Measurements from ENCODE around the gene PEAK3. TPM values are rescaled to one million over a fixed set of nuclear protein-coding genes. Genes with fewer than 3 reads are reported as not detected.

Gene PEAK3
- total and polyA plus RNA-seq, 12 donors, result 0.05 to 3.2 (median 1.2) TPM; not detected in 1

DNA sequence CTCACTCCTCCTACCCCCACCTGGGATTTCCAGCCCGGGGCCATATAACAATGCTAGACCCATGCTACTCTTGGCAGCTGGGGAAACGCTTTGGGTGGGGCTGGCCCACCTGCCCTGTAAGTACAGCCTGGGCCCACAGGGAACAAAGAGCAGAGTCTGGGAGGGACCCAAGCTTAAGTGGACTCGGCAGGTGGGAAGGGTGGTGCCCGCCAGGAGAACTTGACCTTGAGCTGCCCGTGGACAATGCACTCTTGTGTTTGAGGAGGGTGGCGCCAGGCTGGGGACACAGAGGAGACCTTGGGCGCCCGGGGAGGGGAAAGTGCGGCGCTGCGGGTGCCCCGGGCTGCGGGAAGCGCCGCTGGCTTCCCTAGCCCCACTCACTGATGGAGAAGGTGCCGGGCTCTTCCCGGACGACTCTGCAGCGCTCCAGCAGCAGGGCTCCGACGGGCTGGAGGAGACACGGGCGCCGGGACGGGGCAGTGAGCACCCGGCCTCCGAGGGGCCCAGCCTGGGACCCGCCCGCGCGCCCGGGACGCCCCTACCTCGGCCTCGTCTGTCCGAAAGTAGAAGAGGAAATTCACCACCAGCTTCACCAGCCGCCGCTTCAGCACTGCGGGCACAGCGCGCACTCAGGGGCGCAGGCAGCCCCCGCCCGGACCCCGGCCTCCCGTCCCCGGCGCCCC lies 46.5 kb downstream of the PEAK3 start:
- peaks cover 35 to 67% of the 10 kb centered on the region in 2 donors for H3K4me1 ChIP-seq (replicated peaks in 1 of 2)
- no peaks in the 10 kb centered on the region for H3K27me3 ChIP-seq
- peak overlapping the region; percentile 94 to 100 (median 95) for H3K27ac ChIP-seq

DNA sequence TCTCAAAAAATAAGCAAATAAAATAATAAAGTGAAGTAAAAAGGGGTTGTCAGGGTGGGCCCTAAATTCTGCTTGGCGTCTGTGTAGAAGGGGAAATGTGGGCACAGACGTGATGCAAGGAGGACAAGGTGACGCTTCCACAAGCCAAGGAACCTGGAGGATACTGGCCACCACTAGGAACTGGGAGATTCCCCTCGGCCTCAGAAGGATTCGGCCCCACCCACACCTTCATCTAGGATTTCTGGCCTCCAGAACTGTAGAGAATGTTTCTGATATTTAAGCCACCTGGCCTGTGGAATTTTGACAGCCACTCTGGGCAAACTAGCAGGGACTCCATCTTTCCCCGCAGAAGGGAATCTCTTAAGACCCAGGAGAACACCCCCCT lies 47.0 kb downstream of the PEAK3 start:
- Histone ChIP-seq H3K4me1 (replicated peaks in 1 of 2) (peaks cover 33 to 62% of the 10 kb centered on the region in 2 donors), H3K27ac (peak overlapping the region in 3 of 5 donors; percentile 95 to 100 (median 99)), H3K27me3 (no peaks in the 10 kb centered on the region), H3K9me3 (replicated peaks in 1 of 3) (no peaks in the 10 kb centered on the region), H3K4me3 (peak overlapping the region in 2 of 4 donors; percentile 61 to 87), H3K36me3 (replicated peaks in 1 of 2) (peaks cover 0 to 19% of the 10 kb centered on the region in 2 donors)
- TF ChIP-seq, protein P1, sequence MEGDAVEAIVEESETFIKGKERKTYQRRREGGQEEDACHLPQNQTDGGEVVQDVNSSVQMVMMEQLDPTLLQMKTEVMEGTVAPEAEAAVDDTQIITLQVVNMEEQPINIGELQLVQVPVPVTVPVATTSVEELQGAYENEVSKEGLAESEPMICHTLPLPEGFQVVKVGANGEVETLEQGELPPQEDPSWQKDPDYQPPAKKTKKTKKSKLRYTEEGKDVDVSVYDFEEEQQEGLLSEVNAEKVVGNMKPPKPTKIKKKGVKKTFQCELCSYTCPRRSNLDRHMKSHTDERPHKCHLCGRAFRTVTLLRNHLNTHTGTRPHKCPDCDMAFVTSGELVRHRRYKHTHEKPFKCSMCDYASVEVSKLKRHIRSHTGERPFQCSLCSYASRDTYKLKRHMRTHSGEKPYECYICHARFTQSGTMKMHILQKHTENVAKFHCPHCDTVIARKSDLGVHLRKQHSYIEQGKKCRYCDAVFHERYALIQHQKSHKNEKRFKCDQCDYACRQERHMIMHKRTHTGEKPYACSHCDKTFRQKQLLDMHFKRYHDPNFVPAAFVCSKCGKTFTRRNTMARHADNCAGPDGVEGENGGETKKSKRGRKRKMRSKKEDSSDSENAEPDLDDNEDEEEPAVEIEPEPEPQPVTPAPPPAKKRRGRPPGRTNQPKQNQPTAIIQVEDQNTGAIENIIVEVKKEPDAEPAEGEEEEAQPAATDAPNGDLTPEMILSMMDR (IDR thresholded peaks at IDR 0.05), result no peak
- TF ChIP-seq POLR2A (IDR thresholded peaks at IDR 0.05), result no peak
- DNase-seq, result no peak
- 59 to 67% (median 61%) methylated on average over 4 to 6 of the region's 6 CpGs for WGBS, 4 donors
- intact Hi-C loops (cut with DNase I), result loop anchor here (5.0 to 10.0 kb wide), 5 partner anchors 37 to 83 kb away; partner anchors contain the start of gene AP3D1 (in 1 of the 2)

More for the DNA sequence above, 46.5 kb downstream of the PEAK3 start:
- H3K36me3 ChIP-seq (replicated peaks in 1 of 2), result peaks cover 0 to 13% of the 10 kb centered on the region in 2 donors
- H3K9me3 ChIP-seq (replicated peaks in 1 of 3), result no peaks in the 10 kb centered on the region
- intact Hi-C loops (cut with DNase I), result loop anchor here (2.0 to 10.0 kb wide), 4 partner anchors 37 to 79 kb away; no protein-coding TSS in a partner anchor
- peak overlapping the region in 3 of 4 donors; percentile 53 to 87 (median 61) for H3K4me3 ChIP-seq
- TF ChIP-seq, protein P1 (IDR thresholded peaks at IDR 0.05), result peak in 1 of 6 experiments; percentile 2
- TF ChIP-seq POLR2A (IDR thresholded peaks at IDR 0.05), result no peak
- 0 to 1% (median 0%) methylated on average over 2 to 48 of the region's 48 CpGs for WGBS, 4 donors
- peak in 5 of 7 donors; percentile 38 to 71 (median 45) for DNase-seq

DNA sequence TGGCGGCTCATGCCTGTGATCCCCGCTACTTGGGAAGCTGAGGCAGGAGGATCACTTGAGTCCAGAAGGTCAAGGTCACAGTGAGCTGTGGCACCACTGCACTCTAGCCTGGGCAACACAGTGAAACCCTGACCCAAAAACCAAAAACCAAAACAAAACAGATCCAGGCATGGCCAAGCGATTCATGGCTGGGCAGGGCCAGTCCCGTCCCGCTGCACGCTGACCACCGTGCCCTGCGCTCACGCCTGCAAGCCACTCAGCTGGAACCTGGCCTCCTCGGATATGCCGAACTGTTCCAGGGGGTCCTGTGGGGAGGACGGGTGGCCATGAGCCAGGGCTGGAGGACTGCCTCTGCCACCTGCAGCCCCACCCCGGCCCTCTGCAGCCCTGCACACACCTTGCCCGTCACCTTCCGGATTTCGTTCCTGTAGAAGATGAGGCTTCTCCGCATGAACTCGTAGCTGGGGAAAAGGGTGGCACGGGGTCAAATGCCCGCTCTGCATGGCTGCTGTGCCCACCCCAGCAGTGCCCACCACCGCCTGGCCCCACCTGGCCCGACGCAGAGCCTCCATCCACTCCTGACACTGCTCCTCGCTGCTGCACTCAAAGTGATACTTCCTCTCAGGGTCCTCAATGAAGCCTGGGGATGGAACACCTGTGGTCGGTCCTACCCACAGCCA lies 48.2 kb downstream of the PEAK3 start:
- TF ChIP-seq POLR2A (IDR thresholded peaks at IDR 0.05), result no peak
- TF ChIP-seq, protein P1 (IDR thresholded peaks at IDR 0.05), result no peak
- H3K27ac ChIP-seq, result peak overlapping the region in 1 of 5 donors; percentile 14
- H3K27me3 ChIP-seq, result no peaks in the 10 kb centered on the region
- WGBS, 4 donors, result 75 to 84% (median 82%) methylated on average over 15 to 25 of the region's 25 CpGs
- peaks cover 23 to 49% of the 10 kb centered on the region in 2 donors for H3K4me1 ChIP-seq (replicated peaks in 1 of 2)
- H3K36me3 ChIP-seq (replicated peaks in 1 of 2), result peaks cover 0 to 28% of the 10 kb centered on the region in 2 donors
- DNase-seq, result no peak
- intact Hi-C loops (cut with DNase I), result loop anchor here (5.0 to 10.0 kb wide), 3 partner anchors 66 to 81 kb away; partner anchors contain the start of gene AP3D1 (in 1 of the 2)
- H3K4me3 ChIP-seq, result no peak overlapping the region
- no peaks in the 10 kb centered on the region for H3K9me3 ChIP-seq (replicated peaks in 1 of 3)
